Measurements from ENCODE around the gene NPLOC4.

NPLOC4 gene

DNA sequence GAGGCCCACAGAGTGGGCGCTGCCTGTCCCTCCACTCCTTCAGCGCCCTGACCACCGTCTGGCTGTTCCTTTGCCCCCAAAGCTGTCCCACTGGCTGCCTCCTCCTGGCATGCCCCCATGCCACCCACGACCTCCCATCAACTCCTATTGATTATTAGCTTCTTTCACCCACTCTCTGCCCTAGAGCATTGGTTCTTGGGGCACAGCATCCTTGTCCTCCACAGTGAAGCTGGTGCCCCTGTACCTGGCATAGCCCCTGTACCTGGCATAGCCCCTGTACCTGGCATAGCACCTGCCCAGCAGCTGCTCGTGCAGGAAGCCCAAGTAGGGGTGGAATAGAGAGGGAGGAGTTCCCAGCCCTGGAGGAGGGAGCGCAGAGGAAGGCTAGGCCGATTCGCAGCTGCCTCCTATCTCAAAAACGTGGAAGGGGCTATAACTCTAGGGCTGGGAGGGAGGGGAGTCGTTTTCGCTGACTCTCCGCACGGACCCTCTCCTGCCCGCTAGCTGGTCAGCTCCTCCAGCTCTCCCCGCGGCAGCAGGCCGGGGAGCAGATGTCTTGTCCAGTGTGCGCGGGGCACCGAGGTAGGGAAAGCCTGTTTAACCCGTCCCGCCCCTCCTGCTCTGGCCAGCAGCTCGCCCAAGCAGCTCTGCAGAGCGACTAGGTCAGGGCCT is 118.7 kb downstream of the NPLOC4 start:
- DNase-seq (ENCODE audit: low spot score): no peak

DNA sequence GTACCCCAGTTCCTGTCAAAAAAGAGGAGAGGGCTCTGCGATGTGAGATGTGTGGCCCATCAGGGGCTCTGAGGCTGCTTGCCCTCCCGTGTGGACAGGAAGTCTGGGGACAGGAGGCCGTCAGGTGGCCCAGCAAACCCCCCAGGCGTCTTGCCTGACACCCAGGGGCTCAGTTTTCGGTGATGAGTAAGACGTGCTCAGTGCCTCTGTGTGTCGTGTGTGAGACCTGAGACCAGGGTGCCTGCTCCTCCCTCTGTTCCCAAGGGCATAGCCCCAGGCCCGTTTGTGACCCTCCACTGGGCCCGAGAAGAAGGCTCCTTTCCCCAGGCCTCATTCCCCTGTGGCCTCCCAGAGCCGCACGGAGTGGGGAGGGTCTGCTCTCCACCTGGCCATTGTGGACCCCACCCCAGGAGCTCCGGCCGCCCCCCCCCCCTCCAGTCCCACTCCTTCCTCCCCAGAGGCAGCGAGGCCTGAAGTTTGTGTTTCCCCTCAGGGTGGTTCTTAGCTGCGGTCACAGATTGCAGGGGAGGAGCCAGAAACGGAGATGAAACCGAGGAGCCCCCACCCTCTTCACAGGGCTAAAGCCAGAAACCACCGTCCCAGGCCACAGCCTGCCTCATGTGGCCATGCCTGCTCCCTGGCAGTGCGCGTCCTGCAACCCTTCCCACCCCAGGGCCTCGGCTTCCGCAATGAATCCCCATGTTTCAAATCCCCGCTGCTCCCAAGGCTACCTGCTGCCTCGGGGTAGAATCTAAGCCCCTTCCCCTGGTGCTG is 119.4 kb downstream of the NPLOC4 start:
- no peak for DNase-seq (ENCODE audit: low spot score)

GRCh38 chr17:81517009-81517338 is 119.9 kb downstream of the NPLOC4 start:
- DNase-seq (ENCODE audit: low spot score): no peak

GRCh38 chr17:81516439-81516838 is 120.5 kb downstream of the NPLOC4 start:
- DNase-seq (ENCODE audit: low spot score): no peak

DNA sequence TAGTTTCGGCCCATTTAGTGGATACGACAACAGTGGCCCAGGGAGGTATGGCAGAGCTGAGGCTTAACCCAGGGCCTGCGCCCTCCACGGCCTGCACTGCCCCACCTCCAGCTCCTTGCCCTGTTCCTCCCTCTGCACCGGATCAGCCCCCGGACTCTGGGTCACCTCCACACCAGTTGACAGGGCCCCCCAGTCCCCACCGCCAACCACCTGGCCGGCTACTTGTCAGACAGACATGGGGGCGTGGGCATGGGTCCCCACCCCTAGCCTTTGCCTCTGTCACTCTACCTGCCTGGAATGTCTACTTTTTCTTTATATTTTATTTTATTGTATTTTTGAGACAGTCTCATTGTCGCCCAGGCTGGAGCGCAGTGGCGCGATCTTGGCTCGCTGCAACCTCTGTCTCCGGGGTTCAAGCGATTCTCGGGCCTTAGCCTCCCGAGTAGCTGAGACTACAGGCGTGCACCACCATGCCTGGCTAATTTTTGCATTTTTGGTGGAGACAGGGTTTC is 121.3 kb downstream of the NPLOC4 start:
- no peak for DNase-seq (ENCODE audit: low spot score)

- peak; percentile 90 for DNase-seq (ENCODE audit: low spot score)
Observed at GRCh38 chr17:81514739-81515529, 122.0 kb downstream of the NPLOC4 start.

GRCh38 chr17:81514489-81514738 is 122.5 kb downstream of the NPLOC4 start:
- no peak for DNase-seq (ENCODE audit: low spot score)

- DNase-seq (ENCODE audit: low spot score): peak; percentile 58
Observed at GRCh38 chr17:81513753-81514488, 123.0 kb downstream of the NPLOC4 start.

DNA sequence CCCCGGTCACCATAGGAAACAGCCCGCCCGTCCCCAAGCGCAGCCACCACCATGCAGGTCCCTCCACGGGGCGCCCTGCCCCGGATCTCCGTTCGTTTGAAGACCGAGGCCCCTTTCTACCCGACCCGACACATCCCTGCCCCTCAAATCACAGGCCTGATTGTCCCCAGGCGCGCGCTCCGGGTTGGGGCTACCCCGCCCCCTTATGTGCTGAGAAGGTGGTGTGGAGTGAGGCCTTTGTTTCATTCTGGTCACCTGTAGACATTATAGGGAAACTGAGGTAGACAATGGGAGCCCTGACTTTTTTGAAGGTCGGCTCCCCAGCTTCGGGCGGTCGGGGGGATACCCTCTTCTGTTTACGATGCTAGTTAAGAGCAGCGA is 123.5 kb downstream of the NPLOC4 start:
- peak; percentile 49 for DNase-seq (ENCODE audit: low spot score)

- DNase-seq (ENCODE audit: low spot score): peak; percentile 97
Observed at GRCh38 chr17:81512562-81513371, 124.1 kb downstream of the NPLOC4 start, which contains the start of gene ACTG1. ACTG1 (minus strand) TSS chr17:81512799; CDS start chr17:81512354, 445 bp downstream.

- DNase-seq (ENCODE audit: low spot score): no peak
Observed at GRCh38 chr17:81511804-81512561, 124.9 kb downstream of the NPLOC4 start.

- no peak for DNase-seq (ENCODE audit: low spot score)
Observed at GRCh38 chr17:81511554-81511803, 125.4 kb downstream of the NPLOC4 start.

GRCh38 chr17:81510785-81511553 is 125.9 kb downstream of the NPLOC4 start:
- no peak for DNase-seq (ENCODE audit: low spot score)

DNA sequence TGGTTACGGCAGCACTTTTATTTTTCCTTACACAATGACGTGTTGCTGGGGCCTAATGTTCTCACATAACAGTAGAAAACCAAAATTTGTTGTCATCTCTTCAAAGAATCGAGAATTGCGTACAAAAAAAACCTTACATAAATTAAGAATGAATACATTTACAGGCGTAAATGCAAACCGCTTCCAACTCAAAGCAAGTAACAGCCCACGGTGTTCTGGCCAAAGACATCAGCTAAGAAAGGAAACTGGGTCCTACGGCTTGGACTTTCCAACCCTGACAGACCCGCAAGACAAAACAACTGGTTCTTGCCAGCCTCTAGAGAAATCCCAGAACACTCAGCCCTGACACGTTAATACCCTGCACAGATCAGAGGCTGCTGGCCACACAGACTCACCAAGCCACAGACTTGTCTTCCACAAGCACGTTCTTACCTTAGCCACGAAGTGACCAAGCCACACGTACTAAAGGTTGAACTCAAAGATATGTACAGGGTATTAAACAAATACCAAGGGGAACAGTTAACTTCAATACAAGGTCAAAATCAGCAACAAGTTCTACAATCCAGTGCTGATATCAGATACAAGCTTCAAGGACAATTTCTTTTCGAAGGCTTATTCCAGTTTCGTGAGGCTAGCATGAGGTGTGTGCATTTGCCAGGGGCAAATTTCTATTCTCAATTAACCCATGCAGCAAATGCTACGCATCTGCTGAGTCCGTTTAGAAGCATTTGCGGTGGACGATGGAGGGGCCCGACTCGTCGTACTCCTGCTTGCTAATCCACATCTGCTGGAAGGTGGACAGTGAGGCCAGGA is 126.7 kb downstream of the NPLOC4 start:
- no peak for DNase-seq (ENCODE audit: low spot score)

- no peak for DNase-seq (ENCODE audit: low spot score)
Observed at GRCh38 chr17:81509207-81509971, 127.5 kb downstream of the NPLOC4 start.

GRCh38 chr17:81508639-81509206 is 128.2 kb downstream of the NPLOC4 start:
- DNase-seq (ENCODE audit: low spot score): no peak
